ENCODE data around the gene MVK.
A peak's percentile ranks its signal among the peaks of the same experiment; 100 is the strongest.

GRCh38 chr12:109612975-109613502 lies 39.4 kb downstream of the MVK start:
- TF ChIP-seq, protein P1, sequence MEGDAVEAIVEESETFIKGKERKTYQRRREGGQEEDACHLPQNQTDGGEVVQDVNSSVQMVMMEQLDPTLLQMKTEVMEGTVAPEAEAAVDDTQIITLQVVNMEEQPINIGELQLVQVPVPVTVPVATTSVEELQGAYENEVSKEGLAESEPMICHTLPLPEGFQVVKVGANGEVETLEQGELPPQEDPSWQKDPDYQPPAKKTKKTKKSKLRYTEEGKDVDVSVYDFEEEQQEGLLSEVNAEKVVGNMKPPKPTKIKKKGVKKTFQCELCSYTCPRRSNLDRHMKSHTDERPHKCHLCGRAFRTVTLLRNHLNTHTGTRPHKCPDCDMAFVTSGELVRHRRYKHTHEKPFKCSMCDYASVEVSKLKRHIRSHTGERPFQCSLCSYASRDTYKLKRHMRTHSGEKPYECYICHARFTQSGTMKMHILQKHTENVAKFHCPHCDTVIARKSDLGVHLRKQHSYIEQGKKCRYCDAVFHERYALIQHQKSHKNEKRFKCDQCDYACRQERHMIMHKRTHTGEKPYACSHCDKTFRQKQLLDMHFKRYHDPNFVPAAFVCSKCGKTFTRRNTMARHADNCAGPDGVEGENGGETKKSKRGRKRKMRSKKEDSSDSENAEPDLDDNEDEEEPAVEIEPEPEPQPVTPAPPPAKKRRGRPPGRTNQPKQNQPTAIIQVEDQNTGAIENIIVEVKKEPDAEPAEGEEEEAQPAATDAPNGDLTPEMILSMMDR (IDR thresholded peaks at IDR 0.05; ENCODE audit: insufficient read depth, low read depth, low read length), result peak; percentile 26
- TF ChIP-seq EZH2 (IDR thresholded peaks at IDR 0.05; ENCODE audit: insufficient read depth, low read length), result no peak

Measured in astrocyte (in vitro differentiated cells and primary cell).